ENCODE measurements around the gene ATG12. TPM values are rescaled to one million over a fixed set of nuclear protein-coding genes. Genes with fewer than 3 reads are reported as not detected.
A peak's percentile ranks its signal among the peaks of the same experiment; 100 is the strongest.

ATG12 gene
- polyA plus RNA-seq, 2 of the 4 experiments (the other 2 are of a cell fraction) = 43.3 to 126 TPM

- TF ChIP-seq ELK1 (IDR thresholded peaks at IDR 0.05; ENCODE audit: low read depth, low read length) = no peak
- no peak for TF ChIP-seq ZSCAN20 (CRISPR knock-in tag; IDR thresholded peaks at IDR 0.05)
- no peak for TF ChIP-seq BHLHE40 (IDR thresholded peaks at IDR 0.05; ENCODE audit: low read depth, low read length)
Measured at GRCh38 chr5:115859378-115859777, 18.0 kb upstream of the ATG12 start (continued).

- POLR2A ChIA-PET = no interaction called here
Measured at GRCh38 chr5:115858396-115858795, 17.0 kb upstream of the ATG12 start.

More at GRCh38 chr5:115858396-115858795, 17.0 kb upstream of the ATG12 start:
- FAIRE-seq (no peak), DNase-seq (ENCODE audit: low read depth in 1 of 2, low spot score in 1 of 2) (no peak), ATAC-seq (no peak)
- TF ChIP-seq HMGXB4 (CRISPR knock-in tag; IDR thresholded peaks at IDR 0.05; ENCODE audit: borderline replicate concordance) = no peak
- TF ChIP-seq HEYL (CRISPR knock-in tag; IDR thresholded peaks at IDR 0.05) = no peak
- TF ChIP-seq NFE2L2 (conservative IDR thresholded peaks at IDR 0.05; ENCODE audit: low read length) = no peak
- no peak for TF ChIP-seq CHD4 (IDR thresholded peaks at IDR 0.05; ENCODE audit: borderline replicate concordance)
- TF ChIP-seq PBX3 (IDR thresholded peaks at IDR 0.05) = no peak
- TF ChIP-seq CHD2 (IDR thresholded peaks at IDR 0.05; ENCODE audit: low read length, partially characterized antibody) = no peak
- TF ChIP-seq EHMT2 (IDR thresholded peaks at IDR 0.05; ENCODE audit: low read depth) = no peak
- TF ChIP-seq CTCF (IDR thresholded peaks at IDR 0.05) = no peak
- no peak for TF ChIP-seq TP53 (CRISPR knock-in tag; IDR thresholded peaks at IDR 0.05)
- TF ChIP-seq JUNB (IDR thresholded peaks at IDR 0.05) = no peak
- no peak for TF ChIP-seq FOSB (CRISPR knock-in tag; IDR thresholded peaks at IDR 0.05)
- Histone ChIP-seq H3K4me3 (no peak overlapping the region), H3K4me1 (peaks cover 28% of the 10 kb centered on the region), H3K9me3 (peaks cover 7% of the 10 kb centered on the region; the same call in 2 of the 3 replicates), H3K27ac (no peak overlapping the region; a peak in 1 of 6 replicates), H3K4me2 (peak overlapping the region; percentile 51)
- 85% methylated on average over 3 of the region's 3 CpGs for WGBS (ENCODE audit: missing lambda C conversion rate)
- CTCF ChIA-PET = interaction anchor here (1.5 kb wide), 1 partner anchor 20 kb away, joined by 3 read pairs; no protein-coding TSS in a partner anchor
